GM21528 (cell line): ENCODE results near the gene ZC3H10.
A peak's percentile ranks its signal among the peaks of the same experiment; 100 is the strongest.

Experiments
- ATAC-seq: cut with Tn5 transposase; IDR thresholded peaks from one replicate; pipeline ENCODE4 v1.9.1; 2021; ENCODE audit warnings: mild to moderate bottlenecking, moderate library complexity; ENCODE audit not compliant: unreplicated experiment, low FRiP score

Gene ZC3H10

DNA sequence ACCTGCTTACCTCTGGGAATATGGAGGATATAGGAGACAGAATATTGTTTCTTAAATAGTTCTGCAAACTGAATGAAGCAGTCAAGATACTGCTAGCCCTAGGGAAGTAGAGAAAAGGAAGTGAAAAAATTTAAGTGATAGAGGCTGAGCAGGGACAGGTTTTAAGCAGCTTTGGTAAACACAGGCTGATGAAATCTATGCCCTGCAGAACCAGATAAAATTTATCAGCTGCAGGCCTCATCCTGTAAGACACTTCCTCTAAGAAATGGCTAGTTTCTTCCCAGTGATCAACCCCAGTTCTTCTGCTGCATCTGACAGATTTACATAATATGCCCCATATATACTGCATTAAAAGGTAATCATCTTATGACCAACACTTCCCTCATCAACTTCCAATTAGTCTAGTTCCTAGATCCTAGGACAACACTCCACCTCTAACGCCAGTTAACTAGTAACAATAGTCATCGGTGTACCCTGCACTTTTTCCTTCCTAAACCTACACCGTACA, 8.7 kb downstream of the ZC3H10 start:
- ATAC-seq, result no peak

DNA sequence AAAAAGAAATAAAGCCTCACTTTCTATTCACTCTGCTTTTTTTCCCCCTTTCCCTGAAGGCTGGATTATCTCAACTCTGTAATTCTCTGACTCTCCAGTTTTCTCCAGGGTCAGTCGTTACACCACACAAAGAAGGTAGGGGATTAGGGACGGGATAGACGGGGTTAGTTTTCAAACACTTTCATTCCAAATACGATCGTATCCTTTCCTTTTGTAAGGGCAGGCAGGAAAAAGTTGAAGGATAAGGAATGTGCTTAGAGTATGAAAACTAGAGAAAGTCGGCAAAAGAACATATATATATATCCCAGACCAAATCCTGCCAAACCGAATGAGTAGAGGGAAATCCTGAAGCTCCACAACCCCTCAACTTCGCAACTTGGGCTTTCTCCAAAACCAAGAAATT, 9.4 kb downstream of the ZC3H10 start:
- ATAC-seq, result no peak

DNA sequence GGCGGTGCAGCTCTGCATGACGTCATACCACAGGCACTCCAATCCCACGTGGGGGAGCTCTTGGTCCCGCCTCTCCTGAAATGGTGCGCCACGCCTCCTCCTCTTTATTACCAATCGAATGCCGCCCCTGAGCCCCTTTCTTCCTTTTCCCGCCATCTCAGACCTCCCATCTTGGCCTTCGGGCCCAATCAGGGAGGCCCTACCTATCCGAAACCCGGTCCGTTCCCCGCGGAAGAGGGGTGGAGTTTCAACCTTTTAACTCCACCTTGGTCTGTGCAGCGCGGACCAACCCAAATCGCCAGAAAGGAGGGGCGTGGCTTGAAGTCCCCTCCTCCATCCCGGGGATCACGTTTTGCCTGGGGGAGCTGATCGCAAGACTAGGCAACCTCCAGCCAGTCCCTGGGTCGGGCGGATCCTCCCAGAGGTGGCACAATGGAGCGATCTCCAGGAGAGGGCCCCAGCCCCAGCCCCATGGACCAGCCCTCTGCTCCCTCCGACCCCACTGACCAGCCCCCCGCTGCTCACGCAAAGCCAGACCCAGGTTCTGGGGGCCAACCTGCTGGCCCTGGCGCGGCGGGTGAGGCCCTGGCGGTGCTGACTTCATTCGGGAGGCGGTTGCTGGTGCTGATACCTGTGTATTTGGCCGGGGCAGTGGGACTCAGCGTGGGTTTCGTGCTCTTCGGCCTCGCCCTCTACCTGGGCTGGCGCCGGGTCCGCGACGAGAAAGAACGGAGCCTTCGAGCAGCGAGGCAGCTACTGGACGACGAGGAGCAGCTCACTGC, 10.0 kb downstream of the ZC3H10 start, which contains the start of gene ESYT1:
Gene ESYT1, plus strand, starts transcription at position 380 of the 782 bp plus-strand sequence. Its CDS starts 53 bp downstream, at position 433.
- peak; percentile 88 for ATAC-seq

DNA sequence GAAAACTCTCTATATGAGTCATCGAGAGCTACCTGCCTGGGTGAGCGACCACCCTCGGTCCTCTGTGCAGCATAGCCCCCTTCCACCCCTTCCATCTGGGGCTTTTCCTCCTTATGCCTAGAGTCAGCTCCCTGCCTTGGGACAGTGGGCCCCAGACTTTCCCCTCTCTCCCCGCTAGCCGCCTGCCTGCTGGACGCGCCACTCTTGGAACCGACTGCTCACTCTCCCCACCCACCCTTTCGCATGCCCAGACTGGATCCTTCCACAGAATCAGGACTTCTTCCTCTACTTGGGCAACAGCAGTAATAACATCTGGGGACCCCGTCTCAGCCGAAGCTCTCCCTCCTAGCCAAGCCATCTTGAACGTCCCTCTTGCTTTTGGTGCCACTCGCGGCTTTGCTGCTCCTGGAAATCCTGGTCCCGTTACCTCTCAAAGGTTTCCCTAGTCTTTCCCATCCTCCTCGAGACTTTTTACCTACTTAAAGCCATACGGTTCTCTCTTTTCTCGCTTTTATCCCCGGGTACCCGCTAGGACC, 10.7 kb downstream of the ZC3H10 start:
- peak; percentile 3 for ATAC-seq

DNA sequence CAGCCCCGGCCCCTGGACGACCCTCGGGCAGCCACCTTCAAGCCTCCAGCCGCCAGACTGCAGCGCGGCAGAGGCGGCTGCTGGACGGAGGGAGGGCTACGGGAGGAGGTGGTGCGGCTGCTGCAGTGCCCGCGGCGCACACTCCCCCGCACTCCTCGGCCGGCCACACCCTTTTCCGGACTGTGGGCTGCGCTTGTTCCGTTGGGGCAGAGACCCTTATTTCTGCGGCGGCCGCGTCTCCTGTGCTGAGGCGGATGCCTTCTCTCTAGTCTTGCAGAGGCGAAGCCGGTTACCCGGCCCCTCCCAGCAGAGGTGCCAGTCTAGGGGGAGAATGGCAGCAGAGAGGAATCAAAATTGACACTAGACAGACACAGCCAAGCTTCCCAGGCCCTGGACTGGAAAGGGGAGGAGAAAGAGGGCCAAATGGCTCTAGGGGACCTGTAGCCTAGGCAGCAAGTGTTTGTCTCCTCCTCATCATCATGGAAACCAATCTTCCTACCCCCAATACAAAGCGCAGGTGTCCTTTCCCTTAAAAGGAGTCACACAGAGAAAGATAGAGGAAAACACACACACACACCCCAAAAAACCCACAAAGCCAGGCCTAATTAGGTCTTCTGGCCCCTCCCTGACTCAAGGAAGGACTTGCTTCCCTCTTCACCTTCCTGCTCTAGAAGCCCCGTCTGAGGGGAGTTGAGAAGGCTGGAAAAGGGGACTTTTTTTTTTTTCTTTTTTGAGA, 11.3 kb downstream of the ZC3H10 start:
- ATAC-seq, result peak; percentile 35

DNA sequence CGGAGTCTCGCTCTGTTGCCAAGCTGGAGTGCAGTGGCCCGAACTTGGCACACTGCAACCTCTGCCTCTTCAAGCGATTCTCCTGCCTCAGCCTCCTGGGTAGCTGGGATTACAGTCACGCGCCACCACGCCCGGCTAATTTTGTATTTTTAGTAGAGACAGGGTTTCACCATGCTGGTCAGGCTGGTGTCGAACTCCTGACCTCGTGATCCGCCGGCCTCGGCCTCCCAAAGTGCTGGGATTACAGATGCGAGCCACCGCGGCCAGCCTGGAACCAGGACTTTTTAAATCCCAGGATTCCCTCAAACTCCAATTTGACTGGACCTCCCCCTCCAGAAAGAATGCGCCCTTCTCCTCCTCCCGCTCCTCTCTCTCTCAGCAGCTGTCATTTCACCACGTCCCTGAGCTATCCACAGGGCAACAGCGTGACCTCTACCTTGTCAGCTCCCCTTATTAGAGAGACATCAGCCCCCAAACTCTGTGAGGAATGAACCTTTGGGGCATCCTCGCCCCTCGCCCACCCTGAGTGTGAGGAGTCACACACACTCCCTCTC, 12.0 kb downstream of the ZC3H10 start:
- no peak for ATAC-seq

DNA sequence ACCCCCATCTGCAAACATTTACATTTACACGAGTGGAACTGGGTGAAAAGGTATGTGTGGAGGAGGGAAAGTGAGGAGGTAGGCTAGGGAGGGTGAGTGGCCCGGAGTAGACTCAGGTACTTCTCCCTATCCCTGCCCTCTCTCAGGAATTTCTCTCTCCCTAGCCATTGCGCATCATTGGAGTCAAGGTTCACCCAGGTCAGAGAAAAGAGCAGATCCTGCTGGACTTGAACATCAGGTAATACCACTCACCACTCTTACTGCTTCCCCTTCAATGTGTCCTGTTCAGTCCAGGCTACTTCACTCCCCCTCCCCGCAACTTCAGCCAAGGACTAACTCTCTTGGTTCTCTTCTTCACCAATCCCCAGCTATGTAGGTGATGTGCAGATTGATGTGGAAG, 12.8 kb downstream of the ZC3H10 start:
- no peak for ATAC-seq

DNA sequence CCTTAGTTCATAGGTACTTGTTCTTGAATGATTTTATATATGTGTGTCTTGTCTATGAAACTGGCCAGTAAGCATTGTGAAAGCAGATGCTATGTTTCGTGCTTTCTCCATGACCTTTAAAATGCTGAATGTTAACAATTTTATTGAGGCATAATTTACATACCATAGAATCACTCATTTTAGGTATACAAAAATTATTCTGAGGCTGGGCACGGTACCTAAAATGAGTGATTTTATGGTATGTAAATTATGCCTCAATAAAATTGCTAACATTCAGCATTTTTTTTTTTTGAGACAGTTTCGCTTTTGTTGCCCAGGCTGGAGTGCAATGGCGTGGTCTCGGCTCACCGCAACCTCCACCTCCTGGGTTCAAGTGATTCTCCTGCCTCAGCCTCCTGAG, 16.8 kb downstream of the ZC3H10 start:
- no peak for ATAC-seq

DNA sequence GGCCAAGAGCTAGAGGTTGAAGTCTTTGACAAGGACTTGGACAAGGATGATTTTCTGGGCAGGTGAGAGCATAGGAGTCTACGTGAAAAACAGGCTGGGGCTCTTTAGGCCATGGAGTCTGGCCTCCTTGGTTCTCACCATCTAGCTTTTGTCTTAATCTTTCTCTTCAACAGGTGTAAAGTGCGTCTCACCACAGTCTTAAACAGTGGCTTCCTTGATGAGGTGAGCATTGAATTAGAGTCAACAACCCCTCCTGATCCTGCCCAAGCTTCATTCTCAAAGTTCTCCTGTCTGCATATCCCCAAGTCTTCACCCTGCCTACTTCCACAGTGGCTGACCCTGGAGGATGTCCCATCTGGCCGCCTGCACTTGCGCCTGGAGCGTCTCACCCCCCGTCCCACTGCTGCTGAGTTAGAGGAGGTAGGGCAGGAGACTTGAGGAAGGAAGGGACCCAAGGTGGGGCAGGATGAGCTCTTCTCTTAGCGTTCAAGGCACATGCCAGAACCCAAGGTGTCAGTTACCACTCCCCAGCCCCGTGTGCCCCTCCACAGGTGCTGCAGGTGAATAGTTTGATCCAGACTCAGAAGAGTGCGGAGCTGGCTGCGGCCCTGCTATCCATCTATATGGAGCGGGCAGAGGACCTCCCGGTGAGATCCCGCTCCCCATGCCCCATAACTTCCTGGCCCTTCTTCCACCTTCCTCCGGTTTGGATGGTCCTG, 19.9 kb downstream of the ZC3H10 start:
- ATAC-seq, result no peak

DNA sequence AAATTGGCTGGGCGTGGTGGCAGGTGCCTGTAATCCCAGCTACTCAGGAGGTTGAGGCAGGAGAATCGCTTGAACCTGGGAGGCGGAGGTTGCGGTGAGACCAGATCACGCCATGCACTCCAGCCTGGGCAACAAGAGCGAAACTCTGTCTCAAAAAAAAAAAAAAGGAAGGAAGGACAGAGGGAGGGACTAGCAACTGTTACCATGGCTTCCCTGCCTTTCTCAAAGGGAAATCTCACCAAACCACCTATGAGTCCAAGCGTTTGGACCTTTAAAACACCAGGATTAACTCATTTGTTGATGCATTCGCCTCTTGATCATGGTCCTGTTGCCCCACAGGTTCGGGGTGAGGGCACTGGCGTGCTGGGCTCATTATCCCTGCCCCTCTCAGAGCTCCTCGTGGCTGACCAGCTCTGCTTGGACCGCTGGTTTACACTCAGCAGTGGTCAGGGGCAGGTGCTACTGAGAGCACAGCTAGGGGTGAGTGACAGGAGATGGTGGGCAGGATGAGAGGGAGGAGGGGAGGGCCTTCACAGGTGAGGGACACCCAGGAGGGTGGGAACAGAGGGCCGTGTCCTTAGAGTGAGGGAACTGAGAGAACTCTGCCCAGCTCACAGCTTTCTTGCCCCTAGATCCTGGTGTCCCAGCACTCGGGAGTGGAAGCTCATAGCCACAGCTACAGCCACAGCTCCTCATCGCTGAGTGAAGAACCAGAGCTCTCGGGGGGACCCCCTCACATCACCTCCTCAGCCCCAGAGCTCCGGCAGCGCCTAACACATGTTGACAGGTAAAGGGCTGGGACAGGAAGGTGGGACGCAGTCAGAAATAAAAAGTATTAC, 24.1 kb downstream of the ZC3H10 start:
- no peak for ATAC-seq

DNA sequence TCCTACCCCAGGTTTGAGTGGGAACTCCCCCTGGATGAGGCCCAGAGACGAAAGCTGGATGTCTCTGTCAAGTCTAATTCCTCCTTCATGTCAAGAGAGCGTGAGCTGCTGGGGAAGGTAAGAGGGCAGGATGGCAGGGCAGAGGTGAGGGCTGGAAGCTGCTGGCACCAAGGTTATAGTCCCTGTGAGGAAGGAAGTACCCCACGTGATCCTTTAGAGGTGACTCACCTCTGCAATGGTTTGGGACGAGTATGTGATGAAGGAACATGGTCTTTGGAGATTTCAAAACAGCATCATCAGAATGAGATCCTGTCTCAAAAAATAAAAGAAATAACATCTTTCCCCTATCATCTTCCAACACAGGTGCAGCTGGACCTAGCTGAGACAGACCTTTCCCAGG, 25.2 kb downstream of the ZC3H10 start:
- no peak for ATAC-seq

DNA sequence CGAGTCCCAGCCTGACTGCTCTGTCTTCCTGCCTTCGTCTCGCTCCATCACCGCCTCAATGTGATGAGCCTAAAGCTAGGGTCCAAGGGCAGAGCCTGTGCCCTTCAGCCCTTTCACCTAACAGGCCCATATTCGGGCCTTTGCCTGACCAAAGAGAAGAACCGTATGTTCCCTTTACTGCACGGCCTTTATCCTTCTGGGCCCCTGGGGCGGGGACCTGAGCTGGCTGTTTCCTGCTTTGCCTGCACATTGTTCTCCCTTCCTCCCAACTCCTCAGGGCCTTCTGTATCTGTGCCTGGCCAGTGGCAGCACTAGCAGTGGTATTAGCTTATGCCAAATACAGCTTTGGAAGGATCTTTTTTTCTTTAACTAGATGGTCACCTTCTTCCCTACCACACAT, 25.8 kb downstream of the ZC3H10 start:
- ATAC-seq, result no peak

DNA sequence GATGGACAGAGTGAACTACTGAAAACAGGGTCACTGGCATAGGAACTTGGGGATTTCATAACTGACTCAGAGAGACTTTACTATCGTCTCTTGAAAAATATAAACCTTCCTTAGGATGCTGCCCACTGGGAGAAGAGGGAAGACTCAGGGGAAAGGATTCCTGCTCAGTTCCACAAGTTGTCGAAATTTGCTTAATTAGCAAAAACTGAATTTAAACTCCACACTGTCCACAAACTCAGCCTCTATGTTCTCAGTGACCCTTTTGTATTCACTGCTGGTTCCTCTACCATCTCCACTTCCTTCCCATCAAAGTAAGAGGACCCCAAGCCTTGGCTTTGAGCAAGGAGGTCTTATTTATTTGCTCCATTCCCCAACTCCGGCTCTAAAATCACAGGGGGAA, 27.2 kb downstream of the ZC3H10 start:
- ATAC-seq, result no peak

DNA sequence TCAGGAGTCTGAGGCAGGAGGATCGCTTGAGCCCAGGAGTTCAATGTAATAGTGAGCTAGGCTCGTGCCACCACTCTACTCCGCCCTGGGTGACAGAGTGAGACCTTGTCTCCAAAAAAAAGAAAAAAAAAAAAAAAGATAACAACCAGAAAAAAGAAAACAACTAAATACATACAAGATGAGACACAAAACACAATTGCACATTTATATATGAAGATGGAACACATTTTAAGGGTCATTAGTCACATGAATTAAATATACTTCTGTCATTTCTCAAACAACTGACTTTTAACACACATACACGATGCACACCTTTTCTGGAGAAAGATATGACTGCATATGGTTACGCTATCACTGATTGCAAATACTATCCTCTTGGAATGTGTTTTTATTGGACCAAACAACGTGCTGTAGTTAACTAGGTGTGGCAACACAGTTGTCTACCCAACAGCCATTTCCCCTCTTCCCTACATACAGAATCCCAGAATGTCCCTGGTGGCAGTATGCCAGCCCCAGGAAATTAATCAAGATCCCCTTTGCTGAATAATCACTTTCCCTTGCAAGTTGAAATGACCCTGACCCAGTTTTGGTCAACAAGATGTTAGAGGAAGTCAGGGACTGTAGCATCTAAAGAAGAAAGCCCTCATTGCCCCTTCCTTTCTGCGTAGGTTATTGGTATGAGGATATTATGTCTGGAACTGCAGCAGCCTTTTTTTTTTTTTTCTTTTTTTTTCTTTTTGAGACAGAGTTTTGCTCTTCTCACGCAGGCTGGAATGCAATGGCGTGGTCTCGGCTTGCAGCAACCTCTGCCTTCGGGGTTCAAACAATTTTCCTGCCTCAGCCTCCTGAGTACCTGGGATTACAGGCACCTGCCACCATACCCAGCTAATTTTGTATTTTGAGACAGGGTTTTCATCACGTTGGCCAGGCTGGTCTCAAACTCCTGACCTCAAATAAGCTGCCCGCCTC, 28.7 kb downstream of the ZC3H10 start:
- ATAC-seq, result no peak

DNA sequence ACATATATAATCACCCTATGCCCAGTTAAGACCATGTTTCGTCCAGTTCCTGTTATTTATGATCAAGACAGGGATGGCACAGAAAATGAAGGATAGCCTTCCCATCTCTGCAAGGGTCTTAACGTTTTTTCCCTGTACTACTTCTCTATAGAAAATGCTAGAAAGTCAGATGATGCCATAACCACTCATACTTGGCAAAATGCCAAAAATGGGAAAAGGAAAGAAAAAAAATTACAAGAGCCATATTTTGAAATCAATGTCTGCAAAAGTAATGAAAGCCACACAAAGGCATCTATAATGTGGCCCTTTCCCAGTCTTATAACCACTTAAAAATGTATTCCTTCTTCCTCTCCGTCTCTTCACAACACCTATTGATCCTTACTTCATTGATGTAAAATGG, 32.5 kb downstream of the ZC3H10 start:
- ATAC-seq, result no peak

DNA sequence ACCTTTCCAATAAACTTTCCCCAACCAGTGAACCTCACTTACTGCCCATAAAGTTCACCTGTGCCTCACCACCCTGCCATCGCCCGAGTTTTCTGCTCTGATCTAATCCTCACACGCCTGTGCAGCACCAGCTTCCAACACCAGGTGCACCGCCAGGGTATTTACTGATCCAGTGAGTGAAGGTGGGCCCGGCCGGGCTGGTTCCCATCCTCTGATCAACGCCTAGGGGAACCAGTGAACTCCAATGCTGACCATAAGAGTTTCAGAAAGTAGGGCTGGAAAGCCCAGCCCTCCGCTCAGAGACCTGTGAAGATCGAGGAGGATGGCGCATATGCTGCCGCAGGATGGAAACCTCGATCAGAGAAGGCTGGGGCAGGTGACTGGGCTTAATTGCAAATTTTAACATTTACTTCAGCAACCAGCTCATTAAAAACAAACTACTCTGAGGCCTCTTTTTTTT, 33.6 kb downstream of the ZC3H10 start:
- ATAC-seq, result peak; percentile 36

DNA sequence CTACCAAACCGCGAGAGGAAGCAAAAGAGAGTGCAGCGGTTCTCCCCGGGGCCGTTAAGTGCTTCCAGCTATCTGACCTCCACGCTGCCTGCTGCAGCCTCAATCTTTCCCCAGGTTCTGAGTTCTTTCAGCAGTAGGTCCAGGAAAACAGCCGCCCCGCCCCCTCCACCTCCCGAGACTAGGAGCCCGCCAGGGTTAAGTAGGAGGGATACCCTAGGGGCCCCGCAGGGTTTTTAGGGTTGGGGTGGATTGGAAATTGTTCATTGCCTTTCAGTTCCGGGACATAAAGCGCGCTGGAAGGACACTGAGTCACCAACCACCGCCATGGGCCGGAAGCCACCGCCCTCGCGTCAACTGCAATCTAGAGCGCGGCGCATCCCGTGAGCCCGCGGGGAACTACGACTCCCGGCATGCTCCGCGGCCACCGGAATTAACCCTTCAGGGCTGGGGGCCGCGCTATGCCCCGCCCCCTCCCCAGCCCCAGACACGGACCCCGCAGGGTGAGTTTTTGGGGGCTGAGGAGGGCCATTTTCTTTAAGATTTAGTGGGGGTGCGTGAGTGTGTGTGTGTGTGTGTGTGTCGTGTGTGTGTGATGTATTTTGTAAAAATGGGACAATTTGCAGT, 34.2 kb downstream of the ZC3H10 start, which contains the start of gene MYL6B:
Gene MYL6B, plus strand, starts transcription at position 456 of the 624 bp plus-strand sequence. CDS start 1,332 bp downstream, outside the sequence.
- peak; percentile 77 for ATAC-seq
